HEK293 (cell line): ENCODE data around the gene SMARCB1.

ENCODE experiments used
- CTCF ChIA-PET: fragments of 350-600 bp; formaldehyde crosslinking; extraction: SDS; loops from one replicate; lab custom pipeline; 2021; ENCODE audit warnings: antibody characterized with exemption; lab: Yijun Ruan, JAX
- POLR2A ChIA-PET: fragments of 300-600 bp; formaldehyde crosslinking; extraction: SDS; loops from one replicate; lab custom pipeline; 2020; ENCODE audit warnings: antibody characterized with exemption, inconsistent platforms; lab: Yijun Ruan, JAX
- H3K27ac ChIP-seq: fragments of 200-500 bp; sonication (Bioruptor generic); 2 replicates; pipeline ENCODE4 v1.5.1; 2014; ENCODE audit warnings: low read depth, low read length, control low read depth, inconsistent platforms; ENCODE audit errors: extremely low read depth
- H3K36me3 ChIP-seq, 2 experiments: fragments of 200-500 bp in 1 of 2; sonication (Bioruptor generic) in 1 of 2; 1 replicate in 1 of 2; 2 replicates in 1 of 2; pipeline ENCODE4 v1.5.1; 2014 to 2017; ENCODE audit warnings: inconsistent platforms in 2 of 2, low read length in 2 of 2; ENCODE audit not compliant: control insufficient read depth in 2 of 2, insufficient read depth in 1 of 2
- H3K4me1 ChIP-seq: fragments of 200-500 bp; sonication (Bioruptor generic); 2 replicates; pipeline ENCODE4 v1.5.1; 2014; ENCODE audit warnings: mild to moderate bottlenecking, low read length, inconsistent platforms; ENCODE audit not compliant: control insufficient read depth, insufficient read depth
- H3K4me3 ChIP-seq: 2 replicates; pipeline ENCODE4 v1.5.1; 2011; ENCODE audit warnings: low read depth, mild to moderate bottlenecking, control low read depth, low read length, moderate library complexity
- H3K9me3 ChIP-seq: fragments of 200-500 bp; sonication (Bioruptor generic); 2 replicates; pipeline ENCODE4 v1.5.1; 2014; ENCODE audit warnings: low read depth, low read length, inconsistent platforms; ENCODE audit not compliant: control insufficient read depth, insufficient read depth
- IKZF3 ChIP-seq: fragments of 450-650 bp; IDR thresholded peaks from 2 replicates; pipeline ENCODE4 v1.5.0; 2018; ENCODE audit warnings: missing biosample characterization, mild to moderate bottlenecking, missing genetic modification characterization, moderate library complexity
- KLF16 ChIP-seq: fragments of 450-650 bp; formaldehyde crosslinking; IDR thresholded peaks from 2 replicates; pipeline ENCODE4 v1.5.1; 2017; ENCODE audit warnings: missing biosample characterization, missing genetic modification characterization
- OSR2 ChIP-seq: fragments of 450-650 bp; formaldehyde crosslinking; IDR thresholded peaks from 2 replicates; pipeline ENCODE4 v1.5.1; 2016; ENCODE audit warnings: missing biosample characterization, missing genetic modification characterization
- PRDM1 ChIP-seq: fragments of 450-650 bp; formaldehyde crosslinking; IDR thresholded peaks from 2 replicates; pipeline ENCODE4; 2016; ENCODE audit warnings: missing biosample characterization, missing genetic modification characterization
- YY1 ChIP-seq: fragments of 450-650 bp; formaldehyde crosslinking; IDR thresholded peaks from 2 replicates; pipeline ENCODE4 v1.5.1; 2018; ENCODE audit warnings: missing biosample characterization, missing genetic modification characterization
- ZFP69B ChIP-seq: fragments of 450-650 bp; formaldehyde crosslinking; IDR thresholded peaks from 2 replicates; pipeline ENCODE4 v1.5.1; 2016; ENCODE audit warnings: missing biosample characterization, missing genetic modification characterization
- ZNF133 ChIP-seq: fragments of 450-650 bp; formaldehyde crosslinking; IDR thresholded peaks from 2 replicates; pipeline ENCODE4 v1.5.1; 2016; ENCODE audit warnings: missing biosample characterization, missing genetic modification characterization
- ZNF146 ChIP-seq: fragments of 450-650 bp; formaldehyde crosslinking; IDR thresholded peaks from 2 replicates; pipeline ENCODE4 v1.5.1; 2016; ENCODE audit warnings: missing biosample characterization, missing genetic modification characterization
- ZNF155 ChIP-seq: fragments of 450-650 bp; formaldehyde crosslinking; IDR thresholded peaks from 2 replicates; pipeline ENCODE4 v1.5.1; 2016; ENCODE audit warnings: missing biosample characterization, missing genetic modification characterization
- ZNF16 ChIP-seq: fragments of 450-650 bp; formaldehyde crosslinking; IDR thresholded peaks from 2 replicates; pipeline ENCODE4 v1.5.1; 2016; ENCODE audit warnings: low read depth, missing biosample characterization, missing genetic modification characterization
- ZNF169 ChIP-seq: fragments of 450-650 bp; formaldehyde crosslinking; IDR thresholded peaks from 2 replicates; pipeline ENCODE4 v1.5.1; 2016; ENCODE audit warnings: missing biosample characterization, missing genetic modification characterization
- ZNF292 ChIP-seq: fragments of 450-650 bp; formaldehyde crosslinking; IDR thresholded peaks from 2 replicates; pipeline ENCODE4 v1.5.1; 2016; ENCODE audit warnings: low read depth, missing biosample characterization, missing genetic modification characterization, borderline replicate concordance
- ZNF324 ChIP-seq: fragments of 450-650 bp; formaldehyde crosslinking; IDR thresholded peaks from 2 replicates; pipeline ENCODE4 v1.5.1; 2016; ENCODE audit warnings: missing biosample characterization, missing genetic modification characterization
- ZNF354C ChIP-seq: fragments of 450-650 bp; formaldehyde crosslinking; IDR thresholded peaks from 2 replicates; pipeline ENCODE4 v1.5.1; 2016; ENCODE audit warnings: missing biosample characterization, missing genetic modification characterization, low read depth, borderline replicate concordance
- ZNF501 ChIP-seq: fragments of 450-650 bp; formaldehyde crosslinking; IDR thresholded peaks from 2 replicates; pipeline ENCODE4 v1.5.1; 2016; ENCODE audit warnings: missing biosample characterization, missing genetic modification characterization
- ZNF548 ChIP-seq: fragments of 450-650 bp; formaldehyde crosslinking; IDR thresholded peaks from 2 replicates; pipeline ENCODE4 v1.5.1; 2016; ENCODE audit warnings: missing biosample characterization, missing genetic modification characterization
- ZNF555 ChIP-seq: fragments of 450-650 bp; formaldehyde crosslinking; conservative IDR thresholded peaks from 2 replicates; pipeline ENCODE4 v1.5.1; 2017; ENCODE audit warnings: missing biosample characterization, mild to moderate bottlenecking, missing genetic modification characterization, inconsistent platforms
- ZNF623 ChIP-seq: fragments of 450-650 bp; formaldehyde crosslinking; IDR thresholded peaks from 2 replicates; pipeline ENCODE4 v1.5.1; 2016; ENCODE audit warnings: missing biosample characterization, missing genetic modification characterization
- ZNF654 ChIP-seq: fragments of 450-650 bp; formaldehyde crosslinking; IDR thresholded peaks from 2 replicates; pipeline ENCODE4 v1.5.1; 2016; ENCODE audit warnings: low read depth, missing biosample characterization, missing genetic modification characterization
- ZNF670 ChIP-seq: fragments of 450-650 bp; formaldehyde crosslinking; IDR thresholded peaks from 2 replicates; pipeline ENCODE4 v1.5.1; 2016; ENCODE audit warnings: missing biosample characterization, missing genetic modification characterization, low read depth
- ZNF777 ChIP-seq: fragments of 450-650 bp; formaldehyde crosslinking; IDR thresholded peaks from 2 replicates; pipeline ENCODE4 v1.5.1; 2017; ENCODE audit warnings: missing biosample characterization, missing genetic modification characterization, borderline replicate concordance
- ZNF837 ChIP-seq: fragments of 450-650 bp; formaldehyde crosslinking; IDR thresholded peaks from 2 replicates; pipeline ENCODE4 v1.5.1; 2016; ENCODE audit warnings: missing biosample characterization, missing genetic modification characterization
- ZSCAN23 ChIP-seq: fragments of 450-650 bp; formaldehyde crosslinking; IDR thresholded peaks from 2 replicates; pipeline ENCODE4 v1.5.1; 2016; ENCODE audit warnings: missing biosample characterization, missing genetic modification characterization
- TF ChIP-seq, protein P1 (sequence below): sonication (generic); formaldehyde crosslinking; IDR thresholded peaks from 2 replicates; pipeline ENCODE4 v1.8.1; 2022; ENCODE audit warnings: mild to moderate bottlenecking, moderate library complexity, missing genetic modification reagents
- TF ChIP-seq, protein P2 (sequence below): fragments of 450-650 bp; formaldehyde crosslinking; IDR thresholded peaks from 2 replicates; pipeline ENCODE4 v1.5.1; 2017; ENCODE audit warnings: missing biosample characterization, missing genetic modification characterization
- TF ChIP-seq, protein P3 (sequence below): fragments of 450-650 bp; formaldehyde crosslinking; IDR thresholded peaks from 2 replicates; pipeline ENCODE4 v1.5.1; 2016; ENCODE audit warnings: missing biosample characterization, missing genetic modification characterization, low read depth
- TF ChIP-seq, protein P4 (sequence below): fragments of 450-650 bp; formaldehyde crosslinking; IDR thresholded peaks from 2 replicates; pipeline ENCODE4 v1.5.1; 2016; ENCODE audit warnings: missing biosample characterization, missing genetic modification characterization
- TF ChIP-seq, protein P5 (sequence below): fragments of 450-650 bp; formaldehyde crosslinking; IDR thresholded peaks from 2 replicates; pipeline ENCODE4 v1.5.1; 2017; ENCODE audit warnings: missing biosample characterization, missing genetic modification characterization

SMARCB1 gene

DNA sequence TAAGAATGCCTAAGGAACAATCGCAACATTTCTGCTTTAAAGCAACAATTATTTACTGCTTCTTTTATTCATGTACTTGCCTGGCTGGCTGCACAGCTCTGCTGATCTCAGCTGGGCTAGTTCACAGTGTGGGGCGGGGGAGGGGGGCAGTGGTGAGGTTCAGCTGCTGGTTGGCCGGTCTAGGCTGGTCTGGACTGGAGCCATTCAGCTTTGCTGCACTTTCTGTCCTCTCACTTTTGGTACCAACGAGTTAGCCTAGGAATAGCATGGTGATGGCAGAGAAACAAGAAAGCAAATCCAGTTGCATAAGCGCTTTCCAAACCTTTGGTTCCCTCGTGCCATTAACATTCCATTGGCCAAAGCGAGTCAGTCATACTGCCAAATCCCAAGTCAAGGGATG lies 91.5 kb downstream of the SMARCB1 start:
- Histone ChIP-seq H3K9me3 (no peaks in the 10 kb centered on the region), H3K36me3 (peaks cover 0 to 19% of the 10 kb centered on the region in 2 experiments; a peak in 1 of 3 replicates), H3K4me3 (no peak overlapping the region), H3K27ac (no peak overlapping the region), H3K4me1 (no peaks in the 10 kb centered on the region)
- CTCF ChIA-PET, result interaction anchor here (1.7 kb wide), 1 partner anchor 10 kb away, joined by 6 read pairs; no protein-coding TSS in a partner anchor
- no peak for TF ChIP-seq KLF16
- TF ChIP-seq ZNF654 (tag by site-specific recombination), result no peak
- TF ChIP-seq YY1, result no peak
- TF ChIP-seq ZNF670 (tag by site-specific recombination), result no peak
- TF ChIP-seq ZNF133 (tag by site-specific recombination), result no peak
- TF ChIP-seq ZNF155 (tag by site-specific recombination), result no peak
- no peak for TF ChIP-seq PRDM1 (tag by site-specific recombination)
- TF ChIP-seq, protein P1, sequence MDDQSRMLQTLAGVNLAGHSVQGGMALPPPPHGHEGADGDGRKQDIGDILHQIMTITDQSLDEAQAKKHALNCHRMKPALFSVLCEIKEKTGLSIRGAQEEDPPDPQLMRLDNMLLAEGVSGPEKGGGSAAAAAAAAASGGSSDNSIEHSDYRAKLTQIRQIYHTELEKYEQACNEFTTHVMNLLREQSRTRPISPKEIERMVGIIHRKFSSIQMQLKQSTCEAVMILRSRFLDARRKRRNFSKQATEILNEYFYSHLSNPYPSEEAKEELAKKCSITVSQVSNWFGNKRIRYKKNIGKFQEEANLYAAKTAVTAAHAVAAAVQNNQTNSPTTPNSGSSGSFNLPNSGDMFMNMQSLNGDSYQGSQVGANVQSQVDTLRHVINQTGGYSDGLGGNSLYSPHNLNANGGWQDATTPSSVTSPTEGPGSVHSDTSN (CRISPR knock-in tag), result no peak
- TF ChIP-seq ZNF292 (tag by site-specific recombination), result no peak
- TF ChIP-seq ZNF623 (tag by site-specific recombination), result no peak
- TF ChIP-seq ZSCAN23, result no peak
- TF ChIP-seq ZNF354C, result no peak
- no peak for TF ChIP-seq ZNF16
- TF ChIP-seq ZNF777 (tag by site-specific recombination), result no peak
- TF ChIP-seq IKZF3, result no peak
- no peak for TF ChIP-seq ZNF146 (tag by site-specific recombination)
- TF ChIP-seq ZFP69B (tag by site-specific recombination), result no peak
- POLR2A ChIA-PET, result no interaction called here

DNA sequence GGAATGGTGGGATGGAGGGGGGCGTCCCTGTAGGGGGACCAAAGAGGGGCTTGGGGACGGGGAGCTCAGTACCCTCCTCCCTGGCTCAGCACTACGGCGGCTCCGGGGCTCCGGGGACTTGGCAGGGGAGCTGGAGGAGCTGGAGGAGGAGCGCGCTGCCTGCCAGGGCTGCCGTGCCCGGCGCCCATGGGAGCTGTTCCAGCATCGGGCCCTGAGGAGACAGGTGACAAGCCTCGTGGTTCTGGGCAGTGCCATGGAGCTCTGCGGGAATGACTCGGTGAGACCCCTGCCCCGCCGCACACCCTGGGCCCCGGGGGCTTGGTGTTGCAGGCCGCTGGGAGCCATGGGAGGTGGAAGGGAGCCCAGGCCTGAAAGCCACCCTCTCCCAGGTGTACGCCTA lies 95.6 kb downstream of the SMARCB1 start:
- POLR2A ChIA-PET, result interaction anchor here (2.0 kb wide), 1 partner anchor 12 kb away, joined by 9 read pairs; the partner anchor contains the start of gene MIF
- CTCF ChIA-PET, result interaction anchor here (0.7 to 3.5 kb wide), 2 partner anchors 11 to 31 kb away, joined by 4 to 16 read pairs; partner anchors contain the start of gene MIF
- no peak for TF ChIP-seq ZNF324 (tag by site-specific recombination)
- TF ChIP-seq ZNF501, result no peak
- no peak for TF ChIP-seq ZNF555 (tag by site-specific recombination)
- no peak for TF ChIP-seq ZNF837 (tag by site-specific recombination)
- TF ChIP-seq, protein P2, sequence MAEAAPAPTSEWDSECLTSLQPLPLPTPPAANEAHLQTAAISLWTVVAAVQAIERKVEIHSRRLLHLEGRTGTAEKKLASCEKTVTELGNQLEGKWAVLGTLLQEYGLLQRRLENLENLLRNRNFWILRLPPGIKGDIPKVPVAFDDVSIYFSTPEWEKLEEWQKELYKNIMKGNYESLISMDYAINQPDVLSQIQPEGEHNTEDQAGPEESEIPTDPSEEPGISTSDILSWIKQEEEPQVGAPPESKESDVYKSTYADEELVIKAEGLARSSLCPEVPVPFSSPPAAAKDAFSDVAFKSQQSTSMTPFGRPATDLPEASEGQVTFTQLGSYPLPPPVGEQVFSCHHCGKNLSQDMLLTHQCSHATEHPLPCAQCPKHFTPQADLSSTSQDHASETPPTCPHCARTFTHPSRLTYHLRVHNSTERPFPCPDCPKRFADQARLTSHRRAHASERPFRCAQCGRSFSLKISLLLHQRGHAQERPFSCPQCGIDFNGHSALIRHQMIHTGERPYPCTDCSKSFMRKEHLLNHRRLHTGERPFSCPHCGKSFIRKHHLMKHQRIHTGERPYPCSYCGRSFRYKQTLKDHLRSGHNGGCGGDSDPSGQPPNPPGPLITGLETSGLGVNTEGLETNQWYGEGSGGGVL (tag by site-specific recombination), result no peak
- TF ChIP-seq, protein P3, sequence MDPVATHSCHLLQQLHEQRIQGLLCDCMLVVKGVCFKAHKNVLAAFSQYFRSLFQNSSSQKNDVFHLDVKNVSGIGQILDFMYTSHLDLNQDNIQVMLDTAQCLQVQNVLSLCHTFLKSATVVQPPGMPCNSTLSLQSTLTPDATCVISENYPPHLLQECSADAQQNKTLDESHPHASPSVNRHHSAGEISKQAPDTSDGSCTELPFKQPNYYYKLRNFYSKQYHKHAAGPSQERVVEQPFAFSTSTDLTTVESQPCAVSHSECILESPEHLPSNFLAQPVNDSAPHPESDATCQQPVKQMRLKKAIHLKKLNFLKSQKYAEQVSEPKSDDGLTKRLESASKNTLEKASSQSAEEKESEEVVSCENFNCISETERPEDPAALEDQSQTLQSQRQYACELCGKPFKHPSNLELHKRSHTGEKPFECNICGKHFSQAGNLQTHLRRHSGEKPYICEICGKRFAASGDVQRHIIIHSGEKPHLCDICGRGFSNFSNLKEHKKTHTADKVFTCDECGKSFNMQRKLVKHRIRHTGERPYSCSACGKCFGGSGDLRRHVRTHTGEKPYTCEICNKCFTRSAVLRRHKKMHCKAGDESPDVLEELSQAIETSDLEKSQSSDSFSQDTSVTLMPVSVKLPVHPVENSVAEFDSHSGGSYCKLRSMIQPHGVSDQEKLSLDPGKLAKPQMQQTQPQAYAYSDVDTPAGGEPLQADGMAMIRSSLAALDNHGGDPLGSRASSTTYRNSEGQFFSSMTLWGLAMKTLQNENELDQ (tag by site-specific recombination), result no peak
- TF ChIP-seq, protein P4, sequence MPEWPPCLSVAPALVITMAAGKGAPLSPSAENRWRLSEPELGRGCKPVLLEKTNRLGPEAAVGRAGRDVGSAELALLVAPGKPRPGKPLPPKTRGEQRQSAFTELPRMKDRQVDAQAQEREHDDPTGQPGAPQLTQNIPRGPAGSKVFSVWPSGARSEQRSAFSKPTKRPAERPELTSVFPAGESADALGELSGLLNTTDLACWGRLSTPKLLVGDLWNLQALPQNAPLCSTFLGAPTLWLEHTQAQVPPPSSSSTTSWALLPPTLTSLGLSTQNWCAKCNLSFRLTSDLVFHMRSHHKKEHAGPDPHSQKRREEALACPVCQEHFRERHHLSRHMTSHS, result no peak
- no peak for TF ChIP-seq OSR2
- TF ChIP-seq ZNF548 (tag by site-specific recombination), result no peak
- no peak for TF ChIP-seq ZNF169 (tag by site-specific recombination)
- TF ChIP-seq, protein P5, sequence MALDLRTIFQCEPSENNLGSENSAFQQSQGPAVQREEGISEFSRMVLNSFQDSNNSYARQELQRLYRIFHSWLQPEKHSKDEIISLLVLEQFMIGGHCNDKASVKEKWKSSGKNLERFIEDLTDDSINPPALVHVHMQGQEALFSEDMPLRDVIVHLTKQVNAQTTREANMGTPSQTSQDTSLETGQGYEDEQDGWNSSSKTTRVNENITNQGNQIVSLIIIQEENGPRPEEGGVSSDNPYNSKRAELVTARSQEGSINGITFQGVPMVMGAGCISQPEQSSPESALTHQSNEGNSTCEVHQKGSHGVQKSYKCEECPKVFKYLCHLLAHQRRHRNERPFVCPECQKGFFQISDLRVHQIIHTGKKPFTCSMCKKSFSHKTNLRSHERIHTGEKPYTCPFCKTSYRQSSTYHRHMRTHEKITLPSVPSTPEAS (tag by site-specific recombination), result no peak
- TF ChIP-seq, all 188 proteins: peak for 0

More for the DNA sequence above, 95.6 kb downstream of the SMARCB1 start:
- Histone ChIP-seq H3K9me3 (no peaks in the 10 kb centered on the region), H3K4me3 (no peak overlapping the region), H3K4me1 (no peaks in the 10 kb centered on the region), H3K27ac (no peak overlapping the region), H3K36me3 (peaks cover 0 to 6% of the 10 kb centered on the region in 2 experiments; a peak in 1 of 3 replicates)
